HepG2 (cell line): ENCODE data around the gene ALDH3A2. TPM values are rescaled to one million over a fixed set of nuclear protein-coding genes. Genes with fewer than 3 reads are reported as not detected.
A peak's percentile ranks its signal among the peaks of the same experiment; 100 is the strongest.

Source experiments
- ATAC-seq: fragments of 200-7000 bp; cut with Tn5 transposase; 3 replicates; pipeline ENCODE4 v1.9.1; 2020; ENCODE audit warnings: mild to moderate bottlenecking, moderate library complexity
- BruUV-seq: library from RNA; stranded (reverse); fragments of 400-500 nt; replicated peaks from 2 replicates; lab custom pipeline; 2021; lab: Mats Ljungman, UMichigan
- CTCF ChIA-PET: fragments of 300-600 bp; formaldehyde crosslinking; extraction: SDS; loops from one replicate; lab custom pipeline; 2021; ENCODE audit warnings: low total read pairs, inconsistent platforms, low intra/inter-chr PET ratio; lab: Yijun Ruan, JAX
- POLR2A ChIA-PET: fragments of 350-600 bp; sonication (Branson Sonifier 250); formaldehyde crosslinking; loops from one replicate; lab custom pipeline; 2020; ENCODE audit warnings: antibody characterized with exemption, inconsistent platforms; lab: Yijun Ruan, JAX
- DNase-seq: peaks from one replicate; pipeline ENCODE4 v3.0.0-alpha.2; 2015; ENCODE audit warnings: low spot score
- FAIRE-seq: peaks from 3 replicates; lab custom pipeline; 2011; peaks lifted over from hg19 to GRCh38; lab: Jason Lieb, UNC
- H2AFZ ChIP-seq: one replicate; pipeline ENCODE4 v1.6.1; 2011; ENCODE audit warnings: low read length, inconsistent platforms
- H3K27ac ChIP-seq: fragments of 300-600 bp; 3 replicates; pipeline ENCODE4 v1.8.0; 2011; ENCODE audit warnings: mixed run types, mild to moderate bottlenecking, mixed read lengths, low read length, inconsistent platforms; ENCODE audit not compliant: insufficient read depth; ENCODE audit errors: extremely low read length
- H3K27me3 ChIP-seq, 2 experiments: fragments of 200-600 bp in 1 of 2; 2 replicates in 1 of 2; 3 replicates in 1 of 2; pipeline versions ENCODE4 v1.6.0 to v1.8.0; 2011; ENCODE audit warnings: low read length in 2 of 2, mild to moderate bottlenecking in 2 of 2, moderate library complexity in 2 of 2, inconsistent platforms in 1 of 2; ENCODE audit not compliant: insufficient read depth in 2 of 2, control insufficient read depth in 1 of 2
- H3K36me3 ChIP-seq, 2 experiments: fragments of 200-600 bp in 1 of 2; replicated peaks in 1 of 2; 2 replicates in 1 of 2; 3 replicates in 1 of 2; pipeline versions ENCODE4 v1.5.1 to v1.8.0; 2011; ENCODE audit warnings: low read length in 2 of 2, inconsistent platforms in 1 of 2; ENCODE audit not compliant: insufficient read depth in 2 of 2, control insufficient read depth in 1 of 2
- H3K4me1 ChIP-seq: 2 replicates; pipeline ENCODE4 v1.5.1; 2012; ENCODE audit warnings: low read length, inconsistent platforms; ENCODE audit not compliant: insufficient read depth
- H3K4me2 ChIP-seq: 2 replicates; pipeline ENCODE4 v1.6.0; 2011; ENCODE audit warnings: low read depth, low read length, inconsistent platforms
- H3K4me3 ChIP-seq, 3 experiments: fragments of 200-600 bp in 1 of 3; sonication (generic), shearing (Covaris generic) in 1 of 3; replicated peaks in 1 of 3; 2 replicates each; pipeline ENCODE4 v1.5.1; 2011 to 2016; ENCODE audit warnings: low read length in 3 of 3, inconsistent platforms in 2 of 3, low read depth in 2 of 3, mild to moderate bottlenecking in 2 of 3, control low read depth in 1 of 3, mixed read lengths in 1 of 3; ENCODE audit not compliant: insufficient read depth in 1 of 3
- H3K79me2 ChIP-seq: one replicate; pipeline ENCODE4 v1.6.1; 2011; ENCODE audit warnings: low read length, inconsistent platforms; ENCODE audit not compliant: insufficient read depth
- H3K9ac ChIP-seq: 2 replicates; pipeline ENCODE4 v1.6.0; 2011; ENCODE audit warnings: mild to moderate bottlenecking, low read depth, low read length, inconsistent platforms; ENCODE audit not compliant: insufficient read depth
- H3K9me3 ChIP-seq: 2 replicates; pipeline ENCODE4 v1.5.1; 2012; ENCODE audit warnings: mild to moderate bottlenecking, low read length
- H4K20me1 ChIP-seq: 2 replicates; pipeline ENCODE4 v1.6.0; 2011; ENCODE audit warnings: inconsistent platforms, mild to moderate bottlenecking, low read length, moderate library complexity; ENCODE audit not compliant: insufficient read depth
- ADNP ChIP-seq: sonication (generic); formaldehyde crosslinking; IDR thresholded peaks from 2 replicates; pipeline ENCODE4 v1.4.0; 2020; ENCODE audit warnings: missing genetic modification reagents
- ATM ChIP-seq: fragments of 450-650 bp; IDR thresholded peaks from 2 replicates; pipeline ENCODE4 v1.7.1; 2017; ENCODE audit warnings: mild to moderate bottlenecking, borderline replicate concordance
- CEBPG ChIP-seq: IDR thresholded peaks from 2 replicates; pipeline ENCODE4 v1.6.1; 2016
- HNRNPK ChIP-seq: fragments of 200-400 bp; formaldehyde crosslinking; IDR thresholded peaks from 2 replicates; pipeline ENCODE4 v1.6.1; 2018; ENCODE audit warnings: low read length, low read depth, moderate library complexity, mild to moderate bottlenecking; ENCODE audit not compliant: poor library complexity, severe bottlenecking
- NONO ChIP-seq, 2 experiments: fragments of 450-650 bp in 1 of 2; sonication (generic) in 1 of 2; formaldehyde crosslinking in 1 of 2; IDR thresholded peaks in 1 of 2; conservative IDR thresholded peaks in 1 of 2; 2 replicates each; pipeline versions ENCODE4 v1.6.1 to v1.8.0; 2017 to 2022; ENCODE audit warnings: mild to moderate bottlenecking in 1 of 2, missing genetic modification reagents in 1 of 2, moderate library complexity in 1 of 2
- PPARG ChIP-seq: conservative IDR thresholded peaks from 2 replicates; pipeline ENCODE4 v1.6.1; 2016; ENCODE audit warnings: missing biosample characterization, missing genetic modification reagents
- RAD21 ChIP-seq: fragments of 450-650 bp; formaldehyde crosslinking; IDR thresholded peaks from 2 replicates; pipeline ENCODE4 v1.5.0; 2020; ENCODE audit warnings: mild to moderate bottlenecking
- SKI ChIP-seq: fragments of 450-650 bp; IDR thresholded peaks from one replicate; pipeline ENCODE4 v1.6.1; 2018; ENCODE audit warnings: mild to moderate bottlenecking; ENCODE audit not compliant: partially characterized antibody
- U2AF1 ChIP-seq: fragments of 200-400 bp; formaldehyde crosslinking; optimal IDR thresholded peaks from 2 replicates; pipeline ENCODE3; 2017; ENCODE audit warnings: mild to moderate bottlenecking, low read depth, low read length
- ZBTB39 ChIP-seq: sonication (generic); formaldehyde crosslinking; IDR thresholded peaks from 2 replicates; pipeline ENCODE4 v1.5.0; 2020; ENCODE audit warnings: missing genetic modification reagents
- ZFX ChIP-seq: sonication (generic); formaldehyde crosslinking; IDR thresholded peaks from 2 replicates; pipeline ENCODE4 v1.4.0; 2020; ENCODE audit warnings: mild to moderate bottlenecking, low read depth, missing genetic modification reagents, moderate library complexity
- ZIK1 ChIP-seq: sonication (generic); formaldehyde crosslinking; IDR thresholded peaks from 2 replicates; pipeline ENCODE4 v1.5.0; 2020; ENCODE audit warnings: mild to moderate bottlenecking, low read depth, missing genetic modification reagents, borderline replicate concordance
- ZNF33B ChIP-seq: sonication (generic); formaldehyde crosslinking; IDR thresholded peaks from 2 replicates; pipeline ENCODE4 v1.5.1; 2020; ENCODE audit warnings: mild to moderate bottlenecking, missing genetic modification reagents
- ZNF747 ChIP-seq: sonication (generic); formaldehyde crosslinking; IDR thresholded peaks from 2 replicates; pipeline ENCODE4 v1.8.1; 2023; ENCODE audit warnings: missing genetic modification reagents, mild to moderate bottlenecking, borderline replicate concordance
- ZNF790 ChIP-seq: sonication (generic); formaldehyde crosslinking; IDR thresholded peaks from 2 replicates; pipeline ENCODE4 v1.8.0; 2022; ENCODE audit warnings: missing genetic modification reagents, mild to moderate bottlenecking, borderline replicate concordance
- ZNF878 ChIP-seq: sonication (generic); formaldehyde crosslinking; IDR thresholded peaks from 2 replicates; pipeline ENCODE4 v1.8.1; 2023; ENCODE audit warnings: mild to moderate bottlenecking, missing genetic modification reagents, moderate library complexity
- WGBS: methylation state at CpG from one replicate; pipeline ENCODE4 v1.1.6; 2017; ENCODE audit warnings: low lambda C conversion rate; 5-methylcytosine and 5-hydroxymethylcytosine counted together
- in situ Hi-C: cut with HindIII; loops from 2 replicates; pipeline ENCODE4 v1.10.0; 2017; ENCODE audit warnings: low pct_unique_long_range_greater_than_20kb; ENCODE audit not compliant: extremely low pct_ligation_motif_present
- intact Hi-C: fragments of 100-400 bp; cut with micrococcal nuclease; formaldehyde crosslinking; loops from one replicate; pipeline ENCODE4 v1.10.0; 2022; ENCODE audit not compliant: unreplicated experiment
- polyA plus RNA-seq, 8 experiments: library from polyadenylated mRNA; depleted of rRNA in 3 of 8; stranded (reverse) in 7 of 8; unstranded in 1 of 8; fragments of >200 nt; fragmentation: Illumina TruSeq in 4 of 8; extraction: Trizol in 4 of 8; gene quantifications; 2 replicates each; pipeline versions ENCODE4 v1.2.1 to v1.2.3, GENCODE V29; 2011 to 2016; ENCODE audit warnings: low read depth in 4 of 8, missing spikeins in 1 of 8, mixed read lengths in 1 of 8; ENCODE audit not compliant: insufficient read depth in 1 of 8
- total RNA-seq, 5 experiments: library from RNA; depleted of rRNA; stranded (reverse); fragments of >200 nt; fragmentation: Illumina TruSeq; extraction: Trizol; gene quantifications; 2 replicates each; pipeline ENCODE4 v1.2.3, GENCODE V29; 2016; ENCODE audit warnings: low read depth in 1 of 5

ALDH3A2 gene
- total and polyA plus RNA-seq, 2 of the 13 experiments (the other 11 are each of a cell fraction or from before 2014, with no cell fraction given), result 80.8 to 180 TPM

- FAIRE-seq (no peak), DNase-seq (peak; percentile 36), ATAC-seq (no peak)
- H3K4me3 ChIP-seq, result no peak overlapping the region
- no peak overlapping the region for H3K27ac ChIP-seq
- in situ Hi-C loops, result no loop called here
- H3K36me3 ChIP-seq, result no peaks in the 10 kb centered on the region
- H3K79me2 ChIP-seq, result no peaks in the 10 kb centered on the region
- WGBS, result 96% methylated on average over 2 of the region's 2 CpGs
- BruUV-seq, result no TSS peak
- H4K20me1 ChIP-seq, result no peaks in the 10 kb centered on the region
- H3K9me3 ChIP-seq, result no peaks in the 10 kb centered on the region
- CTCF ChIA-PET, result no interaction called here
- no peak overlapping the region for H2AFZ ChIP-seq
- TF ChIP-seq ZNF790 (CRISPR knock-in tag) (no peak), CEBPG (CRISPR knock-in tag) (0 out of 2 replicates have a peak, but pooled peaks have one; percentile 13)
- H3K27me3 ChIP-seq, result no peaks in the 10 kb centered on the region; a peak in 1 of 5 replicates
- intact Hi-C loops, result no loop called here
- POLR2A ChIA-PET, result no interaction called here
- no peak overlapping the region for H3K9ac ChIP-seq
- H3K4me1 ChIP-seq, result peaks cover 12% of the 10 kb centered on the region; the same call in 1 of the 2 replicates
- H3K4me2 ChIP-seq, result no peak overlapping the region
Measured at GRCh38 chr17:19686400-19687090, 38.0 kb downstream of the ALDH3A2 start.

DNA sequence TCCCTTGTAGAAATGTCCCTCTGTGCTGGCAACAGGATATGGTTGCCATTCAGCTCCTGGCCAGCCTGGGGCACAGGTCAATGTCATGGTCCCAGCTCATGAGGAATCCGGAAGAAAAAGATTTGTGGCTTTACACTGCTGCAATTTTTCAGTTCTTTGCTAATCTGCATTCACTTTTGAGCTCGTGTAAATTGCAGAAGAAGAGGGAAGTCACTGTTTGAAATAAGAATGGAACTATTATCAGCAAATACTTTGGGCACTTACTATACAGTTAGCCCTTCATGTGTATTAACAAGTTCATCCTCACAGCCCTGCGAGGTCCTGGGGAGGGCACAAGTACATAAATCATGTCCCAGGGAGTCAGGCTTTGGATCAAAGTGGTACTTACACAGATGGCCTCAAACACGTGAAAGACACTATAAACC is 53.7 kb downstream of the ALDH3A2 start:
- peak; percentile 4 for FAIRE-seq
- TF ChIP-seq ZFX (CRISPR knock-in tag) (no peak), ZBTB39 (no peak), ZIK1 (no peak), PPARG (CRISPR knock-in tag) (peak; percentile 38), ZNF747 (CRISPR knock-in tag) (no peak), HNRNPK (no peak), RAD21 (CRISPR knock-in tag) (no peak), ZNF878 (no peak), ZNF33B (no peak), ATM (no peak), U2AF1 (no peak), SKI (peak; percentile 79), NONO (IDR thresholded peaks at IDR 0.05) (no peak), NONO (CRISPR knock-in tag; conservative IDR thresholded peaks at IDR 0.05) (no peak), ADNP (CRISPR knock-in tag) (no peak)

More for the DNA sequence above, 53.7 kb downstream of the ALDH3A2 start:
- Histone ChIP-seq H3K36me3 (no peaks in the 10 kb centered on the region), H2AFZ (no peak overlapping the region), H3K9ac (no peak overlapping the region), H3K9me3 (no peaks in the 10 kb centered on the region), H3K79me2 (no peaks in the 10 kb centered on the region), H3K4me1 (peaks cover 60% of the 10 kb centered on the region), H3K27me3 (peaks cover 0 to 10% of the 10 kb centered on the region in 2 experiments; a peak in 4 of 5 replicates), H4K20me1 (no peaks in the 10 kb centered on the region), H3K4me2 (peak overlapping the region; percentile 91), H3K27ac (no peak overlapping the region), H3K4me3 (no peak overlapping the region)
- intact Hi-C loops, result loop anchor here (2.0 kb wide), 1 partner anchor 61 kb away; no protein-coding TSS in a partner anchor
- in situ Hi-C loops, result loop anchor here (25.0 kb wide), 1 partner anchor 190 kb away; no protein-coding TSS in a partner anchor
- DNase-seq (peak; percentile 71), ATAC-seq (peak; percentile 17; the same call in 2 of the 3 replicates)
- POLR2A ChIA-PET, result interaction anchor here (0.9 to 1.1 kb wide), 4 partner anchors 26 to 55 kb away, joined by 3 to 4 read pairs (median 3); partner anchors contain the start of gene ALDH3A2
- WGBS, result 3% methylated on average over 4 of the region's 4 CpGs
- no TSS peak for BruUV-seq
- CTCF ChIA-PET, result no interaction called here
